ENCODE measurements around the gene HSPA6.
"Not testable (repeated sequence)": the region's sequence is repeated elsewhere in the genome, so short reads cannot be mapped to it uniquely, and the experiment has no call there.

- not testable (repeated sequence) for TF ChIP-seq POLR2AphosphoS5 (IDR thresholded peaks at IDR 0.05; ENCODE audit: low read depth, low read length); POLR2A (IDR thresholded peaks at IDR 0.05; ENCODE audit: low read depth, low read length); TAF1 (IDR thresholded peaks at IDR 0.05; ENCODE audit: low read depth, low read length); PAX5 (IDR thresholded peaks at IDR 0.05; ENCODE audit: insufficient read depth, low read length, severe bottlenecking); POU2F2 (IDR thresholded peaks at IDR 0.05; ENCODE audit: low read depth, low read length); SPI1 (IDR thresholded peaks at IDR 0.05; ENCODE audit: low read depth, low read length)
Measured at GRCh38 chr1:161556143-161556542, 31.8 kb downstream of the HSPA6 start.
